ENCODE results near the gene UGCG. TPM values are rescaled to one million over a fixed set of nuclear protein-coding genes. Genes with fewer than 3 reads are reported as not detected.
A peak's percentile ranks its signal among the peaks of the same experiment; 100 is the strongest.

UGCG gene
- total and polyA plus RNA-seq, 2 donors (not counting 1 experiment from before 2014, with no cell fraction given): 23.9 to 53.5 TPM

- H3K4me1 ChIP-seq (ENCODE audit: control insufficient read depth in 2 of 2, insufficient read depth in 2 of 2, low read length in 2 of 2): peaks cover 42 to 51% of the 10 kb centered on the region in 2 donors
- peak overlapping the region; percentile 99 for H2AFZ ChIP-seq (ENCODE audit: insufficient read depth, low read depth, low read length, poor library complexity, severe bottlenecking)
- peak; percentile 48 for ATAC-seq (ENCODE audit: low read depth)
- DNase-seq: no peak
- Mint-ChIP-seq H3K27ac (no peak overlapping the region), H3K9me3 (ENCODE audit: insufficient read depth) (no peaks in the 10 kb centered on the region), H3K4me3 (no peak overlapping the region), H3K4me1 (peaks cover 7% of the 10 kb centered on the region), H3K27me3 (no peaks in the 10 kb centered on the region)
- H3K9ac ChIP-seq (ENCODE audit: low read length): peak overlapping the region; percentile 75
- no peaks in the 10 kb centered on the region for H3K9me3 ChIP-seq (ENCODE audit: control extremely low read depth in 1 of 3, control insufficient read depth in 2 of 3, insufficient read depth in 1 of 3, low read length in 2 of 3)
- ChIA-PET POLR2A (interaction anchor here (0.6 to 2.2 kb wide), 6 partner anchors 18 to 436 kb away, joined by 3 to 11 read pairs (median 4); partner anchors contain the start of gene PTBP3), CTCF (interaction anchor here (0.5 to 3.8 kb wide), 13 partner anchors 12 to 182 kb away, joined by 3 to 34 read pairs (median 3); no protein-coding TSS in a partner anchor)
- H4K20me1 ChIP-seq (ENCODE audit: control insufficient read depth, insufficient read depth, low read length, poor library complexity, severe bottlenecking): peaks cover 51% of the 10 kb centered on the region
- under 1% methylated on average over 58 of the region's 68 CpGs for WGBS (ENCODE audit: insufficient coverage)
- peaks cover 69% of the 10 kb centered on the region for H3K79me2 ChIP-seq (ENCODE audit: control insufficient read depth, insufficient read depth, low read length)
- H3K4me3 ChIP-seq (ENCODE audit: control extremely low read depth in 1 of 5, extremely low read depth in 1 of 5, insufficient read depth in 1 of 5, low read depth in 2 of 5, low read length in 4 of 5): peak overlapping the region; percentile 70 to 95 (median 91)
- intact Hi-C loops (cut with micrococcal nuclease): loop anchor here (1.0 to 10.0 kb wide), 12 partner anchors 20 to 1642 kb away; partner anchors contain the start of genes ECPAS, FKBP15, INIP and SLC31A1
- TF ChIP-seq CTCF (IDR thresholded peaks at IDR 0.05): no peak
- no peak for TF ChIP-seq EZH2 (IDR thresholded peaks at IDR 0.05; ENCODE audit: borderline replicate concordance, insufficient read depth, low read depth, low read length, poor library complexity, severe bottlenecking)
- peak overlapping the region; percentile 49 to 84 for H3K27ac ChIP-seq (ENCODE audit: low read length in 2 of 2)
- peak overlapping the region; percentile 98 for H3K4me2 ChIP-seq (replicated peaks; ENCODE audit: low read depth, low read length, poor library complexity, severe bottlenecking)
- H3K27me3 ChIP-seq (replicated peaks in 1 of 4; ENCODE audit: control extremely low read depth in 1 of 4, control insufficient read depth in 3 of 4, insufficient read depth in 4 of 4, low read length in 3 of 4): no peaks in the 10 kb centered on the region
- peaks cover 0 to 2% of the 10 kb centered on the region in 2 experiments for H3K36me3 ChIP-seq (replicated peaks in 1 of 2; ENCODE audit: control extremely low read depth in 1 of 2, control insufficient read depth in 1 of 2, extremely low read depth in 1 of 2, insufficient read depth in 2 of 2, low read length in 1 of 2)
Observed at GRCh38 chr9:111896942-111897600, 457 bp downstream of the UGCG start.

Data from B cell (primary cell).